Ishikawa (cell line): ENCODE data around the gene LMOD3.

Experiments used
- CEBPB ChIP-seq: IDR thresholded peaks from 2 replicates; pipeline ENCODE4 v1.6.1; 2012
- CREB1 ChIP-seq: IDR thresholded peaks from 2 replicates; pipeline ENCODE4 v1.6.1; 2012; ENCODE audit warnings: low read depth
- EGR1 ChIP-seq: IDR thresholded peaks from 2 replicates; pipeline ENCODE4 v1.6.1; 2012
- EP300 ChIP-seq: IDR thresholded peaks from 2 replicates; pipeline ENCODE4 v1.6.1; 2012; ENCODE audit warnings: borderline replicate concordance
- FOXM1 ChIP-seq: IDR thresholded peaks from 2 replicates; pipeline ENCODE4 v1.6.1; 2012; ENCODE audit warnings: low read depth, borderline replicate concordance
- NFIC ChIP-seq: IDR thresholded peaks from 2 replicates; pipeline ENCODE4 v1.6.1; 2012
- RAD21 ChIP-seq: IDR thresholded peaks from 2 replicates; pipeline ENCODE4 v1.6.1; 2012; ENCODE audit warnings: low read depth
- TAF1 ChIP-seq: IDR thresholded peaks from 2 replicates; pipeline ENCODE4 v1.6.1; 2012; ENCODE audit warnings: low read depth, mild to moderate bottlenecking
- TCF12 ChIP-seq: IDR thresholded peaks from 2 replicates; pipeline ENCODE4 v1.6.1; 2012; ENCODE audit warnings: low read depth
- TEAD4 ChIP-seq: IDR thresholded peaks from 2 replicates; pipeline ENCODE4 v1.6.1; 2012
- YY1 ChIP-seq: IDR thresholded peaks from 2 replicates; pipeline ENCODE4 v1.6.1; 2012; ENCODE audit warnings: low read depth
- ZBTB7A ChIP-seq: IDR thresholded peaks from 2 replicates; pipeline ENCODE4 v1.6.1; 2012; ENCODE audit warnings: low read depth
- TF ChIP-seq, protein P1 (sequence below): IDR thresholded peaks from 2 replicates; pipeline ENCODE4 v1.6.1; 2012
- TF ChIP-seq, protein P2 (sequence below): IDR thresholded peaks from 2 replicates; pipeline ENCODE4 v1.6.1; 2012
- TF ChIP-seq, protein P3 (sequence below): IDR thresholded peaks from 2 replicates; pipeline ENCODE4 v1.6.1; 2012; ENCODE audit warnings: low read depth, mild to moderate bottlenecking

LMOD3 gene

DNA sequence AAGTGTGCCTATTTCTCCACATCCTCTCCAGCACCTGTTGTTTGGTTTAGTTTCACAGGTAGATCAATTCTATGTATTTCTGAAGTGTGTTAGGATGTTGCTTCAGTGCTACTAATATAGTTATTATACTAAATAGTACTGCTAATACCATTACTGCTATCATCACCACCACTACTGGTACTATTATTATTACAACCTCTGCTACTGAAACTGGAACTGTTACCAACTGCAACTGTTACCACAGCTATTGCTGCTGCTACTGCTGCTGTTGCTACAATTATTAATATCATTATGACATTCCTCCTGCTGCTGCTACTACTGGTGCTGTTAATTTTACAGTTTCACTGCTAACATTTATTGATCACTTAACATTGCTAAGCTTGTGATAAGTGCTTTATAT lies 8.3 kb upstream of the LMOD3 start:
- TF ChIP-seq RAD21 (no peak), YY1 (no peak), FOXM1 (no peak), TEAD4 (no peak), NFIC (no peak), CREB1 (no peak), ZBTB7A (no peak)
- TF ChIP-seq, protein P1, sequence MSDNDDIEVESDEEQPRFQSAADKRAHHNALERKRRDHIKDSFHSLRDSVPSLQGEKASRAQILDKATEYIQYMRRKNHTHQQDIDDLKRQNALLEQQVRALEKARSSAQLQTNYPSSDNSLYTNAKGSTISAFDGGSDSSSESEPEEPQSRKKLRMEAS, result no peak

DNA sequence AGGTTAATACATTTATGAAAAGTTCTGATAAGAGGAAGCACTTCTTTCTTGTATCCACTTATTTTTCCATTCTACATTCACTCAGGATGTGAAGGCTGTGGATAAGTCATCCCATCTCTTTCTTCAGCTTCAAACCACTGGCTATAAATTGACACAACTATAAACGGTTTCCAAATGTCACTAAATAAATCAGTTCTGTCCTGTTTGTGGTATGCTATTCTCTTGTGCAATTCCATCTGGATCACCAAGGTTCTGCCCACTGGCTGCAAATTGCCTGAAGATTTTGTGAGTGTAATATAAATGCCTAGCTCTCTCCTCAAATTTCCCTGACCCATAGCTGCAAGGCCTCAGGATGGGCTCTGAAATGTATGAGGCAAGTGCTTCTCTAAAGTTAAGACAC lies 7.1 kb upstream of the LMOD3 start:
- TF ChIP-seq TCF12, result no peak
- TF ChIP-seq CEBPB, result no peak
- TF ChIP-seq YY1, result no peak
- TF ChIP-seq, protein P2, sequence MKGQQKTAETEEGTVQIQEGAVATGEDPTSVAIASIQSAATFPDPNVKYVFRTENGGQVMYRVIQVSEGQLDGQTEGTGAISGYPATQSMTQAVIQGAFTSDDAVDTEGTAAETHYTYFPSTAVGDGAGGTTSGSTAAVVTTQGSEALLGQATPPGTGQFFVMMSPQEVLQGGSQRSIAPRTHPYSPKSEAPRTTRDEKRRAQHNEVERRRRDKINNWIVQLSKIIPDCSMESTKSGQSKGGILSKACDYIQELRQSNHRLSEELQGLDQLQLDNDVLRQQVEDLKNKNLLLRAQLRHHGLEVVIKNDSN, result no peak
- TF ChIP-seq TAF1, result no peak
- no peak for TF ChIP-seq EP300
- TF ChIP-seq, protein P1, result no peak
- TF ChIP-seq NFIC, result no peak
- TF ChIP-seq ZBTB7A, result no peak
- TF ChIP-seq TEAD4, result no peak
- TF ChIP-seq RAD21, result no peak
- no peak for TF ChIP-seq FOXM1
- TF ChIP-seq EGR1, result no peak

DNA sequence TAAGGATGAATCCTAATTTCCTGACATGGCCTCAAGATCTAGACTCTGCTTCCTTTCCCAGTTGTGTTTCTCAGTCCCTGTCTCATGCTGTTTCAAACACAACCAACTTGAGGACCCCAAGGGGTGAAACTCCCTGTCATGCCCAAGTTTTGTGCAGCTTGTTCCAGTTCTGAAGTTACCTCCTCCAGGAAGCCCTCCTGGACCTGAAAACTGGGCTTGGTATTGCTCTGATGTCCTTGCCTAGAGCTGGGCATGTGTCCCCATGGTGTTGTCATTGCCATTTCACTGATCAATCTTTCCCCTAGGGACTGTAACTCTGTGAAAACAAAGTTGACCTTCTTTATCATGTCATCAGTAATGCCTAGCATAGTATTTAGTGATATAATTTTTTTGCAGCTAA lies 6.1 kb upstream of the LMOD3 start:
- no peak for TF ChIP-seq ZBTB7A
- TF ChIP-seq EP300, result no peak
- no peak for TF ChIP-seq EGR1
- TF ChIP-seq, protein P2, result no peak
- no peak for TF ChIP-seq FOXM1
- TF ChIP-seq TEAD4, result no peak
- no peak for TF ChIP-seq RAD21
- no peak for TF ChIP-seq TCF12
- no peak for TF ChIP-seq TAF1
- TF ChIP-seq, protein P3, sequence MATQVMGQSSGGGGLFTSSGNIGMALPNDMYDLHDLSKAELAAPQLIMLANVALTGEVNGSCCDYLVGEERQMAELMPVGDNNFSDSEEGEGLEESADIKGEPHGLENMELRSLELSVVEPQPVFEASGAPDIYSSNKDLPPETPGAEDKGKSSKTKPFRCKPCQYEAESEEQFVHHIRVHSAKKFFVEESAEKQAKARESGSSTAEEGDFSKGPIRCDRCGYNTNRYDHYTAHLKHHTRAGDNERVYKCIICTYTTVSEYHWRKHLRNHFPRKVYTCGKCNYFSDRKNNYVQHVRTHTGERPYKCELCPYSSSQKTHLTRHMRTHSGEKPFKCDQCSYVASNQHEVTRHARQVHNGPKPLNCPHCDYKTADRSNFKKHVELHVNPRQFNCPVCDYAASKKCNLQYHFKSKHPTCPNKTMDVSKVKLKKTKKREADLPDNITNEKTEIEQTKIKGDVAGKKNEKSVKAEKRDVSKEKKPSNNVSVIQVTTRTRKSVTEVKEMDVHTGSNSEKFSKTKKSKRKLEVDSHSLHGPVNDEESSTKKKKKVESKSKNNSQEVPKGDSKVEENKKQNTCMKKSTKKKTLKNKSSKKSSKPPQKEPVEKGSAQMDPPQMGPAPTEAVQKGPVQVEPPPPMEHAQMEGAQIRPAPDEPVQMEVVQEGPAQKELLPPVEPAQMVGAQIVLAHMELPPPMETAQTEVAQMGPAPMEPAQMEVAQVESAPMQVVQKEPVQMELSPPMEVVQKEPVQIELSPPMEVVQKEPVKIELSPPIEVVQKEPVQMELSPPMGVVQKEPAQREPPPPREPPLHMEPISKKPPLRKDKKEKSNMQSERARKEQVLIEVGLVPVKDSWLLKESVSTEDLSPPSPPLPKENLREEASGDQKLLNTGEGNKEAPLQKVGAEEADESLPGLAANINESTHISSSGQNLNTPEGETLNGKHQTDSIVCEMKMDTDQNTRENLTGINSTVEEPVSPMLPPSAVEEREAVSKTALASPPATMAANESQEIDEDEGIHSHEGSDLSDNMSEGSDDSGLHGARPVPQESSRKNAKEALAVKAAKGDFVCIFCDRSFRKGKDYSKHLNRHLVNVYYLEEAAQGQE, result no peak
- no peak for TF ChIP-seq CEBPB
- TF ChIP-seq, protein P1, result no peak
- no peak for TF ChIP-seq CREB1
- TF ChIP-seq YY1, result no peak
- TF ChIP-seq NFIC, result no peak

DNA sequence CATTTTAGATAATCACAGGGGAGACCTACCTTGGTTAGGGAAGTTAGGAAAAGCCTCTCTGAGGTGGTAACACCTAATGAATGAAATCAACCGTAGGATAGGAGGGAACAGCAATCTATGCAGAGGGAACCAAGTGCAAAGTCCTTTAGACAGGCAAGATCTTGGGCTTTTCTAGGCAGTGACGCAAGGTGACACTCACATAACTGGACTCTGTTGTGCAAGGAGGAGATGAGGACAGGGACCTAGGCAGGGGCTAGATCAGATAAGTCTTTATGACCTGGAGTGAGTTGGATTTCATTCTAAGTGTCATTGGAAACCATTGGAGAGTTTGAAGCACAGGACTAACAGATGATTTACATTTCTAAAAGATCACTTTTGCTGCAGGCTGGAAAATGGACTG lies 4.6 kb upstream of the LMOD3 start:
- TF ChIP-seq TCF12 (no peak), TEAD4 (no peak), EGR1 (no peak), FOXM1 (no peak)
- TF ChIP-seq, protein P1, result no peak
- TF ChIP-seq, protein P3, result no peak

DNA sequence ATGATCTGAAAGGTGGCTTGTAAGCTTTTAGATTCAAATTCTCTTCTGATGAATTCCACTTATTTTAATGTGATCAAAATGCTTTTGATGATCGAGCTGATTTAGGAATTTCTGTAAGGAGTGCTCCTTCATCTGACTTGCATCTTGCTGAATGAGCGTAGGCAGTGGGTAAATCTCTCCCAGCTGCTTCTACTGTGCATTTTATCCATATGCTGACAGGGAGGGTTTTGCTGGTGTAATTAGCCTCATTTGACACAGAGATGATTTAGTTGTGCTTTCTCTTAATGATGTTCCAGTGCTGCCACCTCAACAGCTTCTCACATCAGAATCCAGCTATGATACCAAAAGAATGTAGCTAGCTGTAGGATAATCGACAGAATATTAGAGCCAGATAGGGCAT lies 3.8 kb upstream of the LMOD3 start:
- TF ChIP-seq, protein P1, result no peak
- TF ChIP-seq ZBTB7A (no peak), EGR1 (no peak), YY1 (no peak), FOXM1 (no peak), RAD21 (no peak), NFIC (no peak), CREB1 (no peak), CEBPB (no peak), TAF1 (no peak), TEAD4 (no peak), EP300 (no peak), TCF12 (no peak)
- TF ChIP-seq, protein P3, result no peak
- TF ChIP-seq, protein P2, result no peak
